ENCODE results near the gene SH3RF3. TPM values are rescaled to one million over a fixed set of nuclear protein-coding genes. Genes with fewer than 3 reads are reported as not detected.

SH3RF3 gene
- total RNA-seq, 1 experiment from 2014 or later, result 4.9 TPM

DNA sequence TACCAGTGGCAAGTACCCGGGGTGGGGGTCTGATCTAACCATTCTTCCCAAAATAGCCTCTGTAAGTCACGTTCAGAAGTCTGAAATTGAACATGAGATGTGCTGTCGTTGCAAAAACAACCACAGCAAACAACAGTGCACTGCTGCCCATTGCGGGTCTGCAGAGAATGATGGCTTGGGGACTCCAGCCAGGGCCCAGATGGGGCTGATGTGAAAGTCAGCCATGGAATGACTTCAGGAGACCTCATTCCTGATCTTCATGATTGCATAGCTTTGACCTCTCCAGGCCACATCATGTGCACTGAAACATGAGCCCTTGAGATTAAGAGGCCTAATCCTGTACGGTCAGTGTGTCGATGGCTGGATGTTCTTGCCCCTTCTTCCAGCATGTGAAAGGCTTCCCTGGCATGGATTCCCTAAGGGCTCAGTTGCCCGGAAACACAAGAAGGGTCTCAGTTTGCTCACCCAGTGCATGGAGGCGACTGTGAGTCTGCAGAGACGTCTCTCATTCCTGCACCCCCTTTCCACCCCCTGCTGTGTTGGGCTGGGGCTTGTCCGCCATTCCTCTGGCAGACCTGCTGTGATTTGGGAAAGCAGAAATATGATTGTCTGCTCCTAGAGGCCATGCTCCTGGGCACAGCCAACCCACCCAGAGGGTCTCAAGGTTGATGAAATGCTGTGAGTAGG lies 293.2 kb downstream of the SH3RF3 start:
- Histone ChIP-seq H3K4me1 (ENCODE audit: control insufficient read depth, insufficient read depth, low read length) (no peaks in the 10 kb centered on the region), H3K4me3 (ENCODE audit: low read depth in 2 of 2, low read length in 2 of 2) (no peak overlapping the region), H3K36me3 (ENCODE audit: control insufficient read depth, insufficient read depth, low read length) (no peaks in the 10 kb centered on the region), H3K9me3 (ENCODE audit: control insufficient read depth, insufficient read depth, low read depth, low read length) (no peaks in the 10 kb centered on the region), H3K27me3 (ENCODE audit: control insufficient read depth, insufficient read depth, low read length) (no peaks in the 10 kb centered on the region), H3K27ac (ENCODE audit: low read length) (no peak overlapping the region)
- ChIA-PET POLR2A (no interaction called here), CTCF (no interaction called here)
- DNase-seq (ENCODE audit: low read depth, low spot score), result no peak
- intact Hi-C loops (cut with micrococcal nuclease; ENCODE audit: unreplicated experiment), result no loop called here
- TF ChIP-seq, protein P1, sequence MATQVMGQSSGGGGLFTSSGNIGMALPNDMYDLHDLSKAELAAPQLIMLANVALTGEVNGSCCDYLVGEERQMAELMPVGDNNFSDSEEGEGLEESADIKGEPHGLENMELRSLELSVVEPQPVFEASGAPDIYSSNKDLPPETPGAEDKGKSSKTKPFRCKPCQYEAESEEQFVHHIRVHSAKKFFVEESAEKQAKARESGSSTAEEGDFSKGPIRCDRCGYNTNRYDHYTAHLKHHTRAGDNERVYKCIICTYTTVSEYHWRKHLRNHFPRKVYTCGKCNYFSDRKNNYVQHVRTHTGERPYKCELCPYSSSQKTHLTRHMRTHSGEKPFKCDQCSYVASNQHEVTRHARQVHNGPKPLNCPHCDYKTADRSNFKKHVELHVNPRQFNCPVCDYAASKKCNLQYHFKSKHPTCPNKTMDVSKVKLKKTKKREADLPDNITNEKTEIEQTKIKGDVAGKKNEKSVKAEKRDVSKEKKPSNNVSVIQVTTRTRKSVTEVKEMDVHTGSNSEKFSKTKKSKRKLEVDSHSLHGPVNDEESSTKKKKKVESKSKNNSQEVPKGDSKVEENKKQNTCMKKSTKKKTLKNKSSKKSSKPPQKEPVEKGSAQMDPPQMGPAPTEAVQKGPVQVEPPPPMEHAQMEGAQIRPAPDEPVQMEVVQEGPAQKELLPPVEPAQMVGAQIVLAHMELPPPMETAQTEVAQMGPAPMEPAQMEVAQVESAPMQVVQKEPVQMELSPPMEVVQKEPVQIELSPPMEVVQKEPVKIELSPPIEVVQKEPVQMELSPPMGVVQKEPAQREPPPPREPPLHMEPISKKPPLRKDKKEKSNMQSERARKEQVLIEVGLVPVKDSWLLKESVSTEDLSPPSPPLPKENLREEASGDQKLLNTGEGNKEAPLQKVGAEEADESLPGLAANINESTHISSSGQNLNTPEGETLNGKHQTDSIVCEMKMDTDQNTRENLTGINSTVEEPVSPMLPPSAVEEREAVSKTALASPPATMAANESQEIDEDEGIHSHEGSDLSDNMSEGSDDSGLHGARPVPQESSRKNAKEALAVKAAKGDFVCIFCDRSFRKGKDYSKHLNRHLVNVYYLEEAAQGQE (IDR thresholded peaks at IDR 0.05; ENCODE audit: insufficient read depth in 1 of 2, low read depth in 2 of 2, low read length in 1 of 2), result no peak
- TF ChIP-seq SIN3A (IDR thresholded peaks at IDR 0.05; ENCODE audit: borderline replicate concordance, insufficient read depth, low read depth, low read length) (no peak), POLR2AphosphoS5 (IDR thresholded peaks at IDR 0.05; ENCODE audit: low read depth, low read length) (no peak), TCF7L2 (IDR thresholded peaks at IDR 0.05; ENCODE audit: low read depth, low read length) (no peak)
- in situ Hi-C loops (cut with HindIII; ENCODE audit: low pct_unique_long_range_greater_than_20kb, low sequenced_read_pairs), result no loop called here
- no peak for ATAC-seq
- no TSS peak for BruUV-seq (replicated peaks)

DNA sequence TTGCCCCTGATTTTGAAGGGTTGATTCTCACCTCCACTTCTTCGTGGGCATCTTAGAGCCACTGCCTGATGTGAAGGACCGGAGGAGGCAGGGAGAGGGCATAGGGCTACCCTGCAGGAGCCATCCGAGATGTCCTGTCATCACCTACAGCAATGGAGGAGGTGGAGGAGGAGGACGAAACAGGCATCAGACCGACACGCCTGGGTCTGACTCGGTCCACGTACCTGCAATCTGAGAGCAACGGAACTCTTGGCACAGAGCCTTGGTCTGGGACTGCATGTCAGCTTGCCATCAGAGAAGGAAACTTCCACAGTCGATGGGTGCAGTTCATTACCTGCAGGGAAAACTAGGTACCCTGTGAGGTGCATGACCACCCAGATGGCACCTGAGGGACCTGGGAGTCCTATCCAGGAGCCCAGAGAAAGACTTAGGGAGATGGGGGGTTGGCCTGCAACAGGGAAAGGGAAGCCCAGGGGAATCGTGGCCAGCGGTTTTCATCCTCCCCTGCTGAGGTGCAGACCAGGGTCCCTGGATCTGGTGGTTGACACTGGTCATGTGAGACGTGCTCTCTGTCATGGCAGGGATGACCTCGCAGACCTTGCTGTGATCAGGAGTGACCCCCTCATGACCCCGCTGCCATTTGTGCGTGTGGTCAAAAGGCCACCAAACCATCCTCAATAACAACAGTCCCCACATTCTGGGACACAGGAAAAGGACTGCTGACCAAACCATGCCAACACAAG lies 293.9 kb downstream of the SH3RF3 start:
- TF ChIP-seq, protein P1 (IDR thresholded peaks at IDR 0.05; ENCODE audit: insufficient read depth in 1 of 2, low read depth in 2 of 2, low read length in 1 of 2), result no peak
- TF ChIP-seq, protein P2, sequence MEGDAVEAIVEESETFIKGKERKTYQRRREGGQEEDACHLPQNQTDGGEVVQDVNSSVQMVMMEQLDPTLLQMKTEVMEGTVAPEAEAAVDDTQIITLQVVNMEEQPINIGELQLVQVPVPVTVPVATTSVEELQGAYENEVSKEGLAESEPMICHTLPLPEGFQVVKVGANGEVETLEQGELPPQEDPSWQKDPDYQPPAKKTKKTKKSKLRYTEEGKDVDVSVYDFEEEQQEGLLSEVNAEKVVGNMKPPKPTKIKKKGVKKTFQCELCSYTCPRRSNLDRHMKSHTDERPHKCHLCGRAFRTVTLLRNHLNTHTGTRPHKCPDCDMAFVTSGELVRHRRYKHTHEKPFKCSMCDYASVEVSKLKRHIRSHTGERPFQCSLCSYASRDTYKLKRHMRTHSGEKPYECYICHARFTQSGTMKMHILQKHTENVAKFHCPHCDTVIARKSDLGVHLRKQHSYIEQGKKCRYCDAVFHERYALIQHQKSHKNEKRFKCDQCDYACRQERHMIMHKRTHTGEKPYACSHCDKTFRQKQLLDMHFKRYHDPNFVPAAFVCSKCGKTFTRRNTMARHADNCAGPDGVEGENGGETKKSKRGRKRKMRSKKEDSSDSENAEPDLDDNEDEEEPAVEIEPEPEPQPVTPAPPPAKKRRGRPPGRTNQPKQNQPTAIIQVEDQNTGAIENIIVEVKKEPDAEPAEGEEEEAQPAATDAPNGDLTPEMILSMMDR (IDR thresholded peaks at IDR 0.05), result no peak
- no peak for TF ChIP-seq TCF7L2 (IDR thresholded peaks at IDR 0.05; ENCODE audit: low read depth, low read length)
- TF ChIP-seq SIN3A (IDR thresholded peaks at IDR 0.05; ENCODE audit: borderline replicate concordance, insufficient read depth, low read depth, low read length), result no peak
- TF ChIP-seq POLR2AphosphoS5 (IDR thresholded peaks at IDR 0.05; ENCODE audit: low read depth, low read length), result no peak
- H3K36me3 ChIP-seq (ENCODE audit: control insufficient read depth, insufficient read depth, low read length), result no peaks in the 10 kb centered on the region
- BruUV-seq (replicated peaks), result no TSS peak
- H3K4me1 ChIP-seq (ENCODE audit: control insufficient read depth, insufficient read depth, low read length), result no peaks in the 10 kb centered on the region
- no peaks in the 10 kb centered on the region for H3K9me3 ChIP-seq (ENCODE audit: control insufficient read depth, insufficient read depth, low read depth, low read length)
- POLR2A ChIA-PET, result no interaction called here
- no peak overlapping the region for H3K27ac ChIP-seq (ENCODE audit: low read length)
- no peak for DNase-seq (ENCODE audit: low read depth, low spot score)
- ATAC-seq, result no peak
- in situ Hi-C loops (cut with HindIII; ENCODE audit: low pct_unique_long_range_greater_than_20kb, low sequenced_read_pairs), result no loop called here
- no peaks in the 10 kb centered on the region for H3K27me3 ChIP-seq (ENCODE audit: control insufficient read depth, insufficient read depth, low read length)
- intact Hi-C loops (cut with micrococcal nuclease; ENCODE audit: unreplicated experiment), result no loop called here
- CTCF ChIA-PET, result no interaction called here
- H3K4me3 ChIP-seq (ENCODE audit: low read depth in 2 of 2, low read length in 2 of 2), result no peak overlapping the region

Data from Panc1 (cell line).